Heart left ventricle (tissue), 16 donors: ENCODE data around the gene GAPVD1. TPM values are rescaled to one million over a fixed set of nuclear protein-coding genes. Genes with fewer than 3 reads are reported as not detected.
"Not testable (repeated sequence)": the region's sequence is repeated elsewhere in the genome, so short reads cannot be mapped to it uniquely, and the experiment has no call there.

Source experiments
- ATAC-seq, 4 donors: fragments of 200-7000 bp; cut with Tn5 transposase; one replicate each; pipeline ENCODE4 v1.9.1; 2020 to 2022; ENCODE audit warnings: moderate library complexity in 4 of 4, mild to moderate bottlenecking in 3 of 4, moderate number of reproducible peaks in 1 of 4
- DNase-seq, 5 donors: peaks; one replicate each; pipeline ENCODE4 v3.0.0-alpha.2; 2020
- H3K27ac ChIP-seq, 12 donors: fragments of 200-600 bp; sonication (generic) in 4 of 12; one replicate each; pipeline versions ENCODE4 v1.5.0 to v1.8.0; 2016 to 2022; ENCODE audit warnings: mild to moderate bottlenecking in 2 of 12
- H3K27me3 ChIP-seq, 9 donors: fragments of 200-600 bp; sonication (generic) in 2 of 9; one replicate each; pipeline versions ENCODE4 v1.5.1 to v1.8.0; 2016 to 2022; ENCODE audit warnings: mild to moderate bottlenecking in 3 of 9
- H3K36me3 ChIP-seq, 9 donors: fragments of 200-600 bp; sonication (generic) in 2 of 9; one replicate each; pipeline versions ENCODE4 v1.5.0 to v1.8.0; 2018 to 2022; ENCODE audit warnings: mild to moderate bottlenecking in 2 of 9
- H3K4me1 ChIP-seq, 12 donors: fragments of 200-600 bp; sonication (generic) in 4 of 12; one replicate each; pipeline versions ENCODE4 v1.5.0 to v1.8.0; 2016 to 2022; ENCODE audit warnings: mild to moderate bottlenecking in 3 of 12
- H3K4me3 ChIP-seq, 12 donors: fragments of 200-600 bp; sonication (generic) in 4 of 12; one replicate each; pipeline versions ENCODE4 v1.5.0 to v1.8.0; 2017 to 2022; ENCODE audit warnings: mild to moderate bottlenecking in 9 of 12, moderate library complexity in 4 of 12
- H3K9me3 ChIP-seq, 12 donors: fragments of 200-600 bp; sonication (generic) in 4 of 12; one replicate each; pipeline versions ENCODE4 v1.5.0 to v1.8.0; 2016 to 2022; ENCODE audit warnings: mild to moderate bottlenecking in 1 of 12
- POLR2A ChIP-seq, 2 donors: fragments of 450-650 bp; IDR thresholded peaks; one replicate each; pipeline ENCODE4 v1.6.1; 2017; ENCODE audit warnings: antibody characterized with exemption in 2 of 2, mild to moderate bottlenecking in 2 of 2, moderate library complexity in 2 of 2
- WGBS, 4 donors: extraction: QIAGEN DNeasy Blood & Tissue Kit in 2 of 4; methylation state at CpG; one replicate each; pipeline versions ENCODE4 v1.1.5 to v1.1.7; 2013 to 2018; 5-methylcytosine and 5-hydroxymethylcytosine counted together
- intact Hi-C, 10 donors: fragments of 100-400 bp; cut with DNase I; formaldehyde crosslinking; loops; one replicate each; pipeline versions ENCODE4 v1.11.1 to v1.14.2; 2022
- polyA plus RNA-seq, 2 donors: library from polyadenylated mRNA; stranded (reverse); fragments of 200-250 nt; gene quantifications; one replicate each; pipeline ENCODE4 v1.2.3, GENCODE V29; 2013
- total RNA-seq, 9 donors: library from RNA; depleted of rRNA in 2 of 9; stranded (reverse); fragments of >200 nt in 2 of 9; fragmentation: NEBNext Ultra II Directional in 3 of 9; extraction: Animal tissue kit (Norgen Biotek cat#: 25700) in 3 of 9; gene quantifications; one replicate each; pipeline versions ENCODE4 v1.1.0 to v1.2.4, GENCODE V29; 2016 to 2023
- TF ChIP-seq, protein P1 (sequence below), 12 donors: fragments of 200-600 bp; sonication (generic) in 4 of 12; IDR thresholded peaks; one replicate each; pipeline versions ENCODE4 v1.5.0 to v1.8.0; 2018 to 2022; ENCODE audit warnings: antibody characterized with exemption in 12 of 12, mild to moderate bottlenecking in 5 of 12
- donor health status: ischemic (EF 13 %, LVEDD 7.1; RV severe dilation, severe dysfunction).
- donor health status: healthy with polysubstance abuse.
- donor health status: DM: no; HTN: yes; CAD: no.
- donor health status: DM: no; HTN: no; CAD: no.
- donor health status: ischemic (EF 25% LVEDD 6.9; RV normal size, moderate dysfunction).
- donor health status: ischemic (EF 25% LVEDD 5.7; RV mildly dilated, moderate dysfunction).
- donor health status: healthy.
- donor health status: DM: yes; HTN: yes; CAD: no.
- donor health status: ischemic (EF 35%, LVEDD 5.7; RV mildly dilated, moderate dysfunction).
- donor health status: nonischemic (EF 11% LVEDD 7.7; RV severe dilation, severe dysfunction).
- donor health status: DM: yes; HTN: yes; CAD: no.
- donor health status: PGD.
- donor health status: ischemic (EF 29% LVEDD 5.4; RV normal size, mild dysfunction).
- donor health status: nonischemic (EF 23%, LVEDD 6.1; RV moderate dilation, normal function).

GAPVD1 gene
- total and polyA plus RNA-seq, 11 donors = 7.2 to 45.5 (median 32.4) TPM

DNA sequence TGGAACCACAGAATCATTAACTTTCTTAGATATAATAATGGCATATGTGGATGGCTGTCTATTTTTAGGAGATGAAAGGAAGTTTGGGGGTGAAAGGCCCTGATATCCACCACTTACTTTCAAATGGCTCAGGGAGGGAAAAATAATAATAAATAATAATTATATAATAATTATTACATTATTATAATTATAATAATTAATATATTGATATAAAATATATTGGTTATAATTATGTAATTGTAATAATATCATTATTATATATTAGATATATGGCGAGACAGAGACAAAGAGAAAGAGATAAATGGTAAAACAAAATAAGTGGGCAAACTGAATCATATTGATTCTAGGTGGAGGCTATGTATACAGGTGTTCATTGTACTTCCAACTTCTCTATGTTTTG lies 136.6 kb downstream of the GAPVD1 start:
- WGBS, 4 donors = 90 to 97% (median 95%) methylated on average over 1 of the region's 1 CpG
- no peaks in the 10 kb centered on the region for H3K4me1 ChIP-seq
- H3K27me3 ChIP-seq = no peaks in the 10 kb centered on the region
- H3K27ac ChIP-seq = no peak overlapping the region
- H3K36me3 ChIP-seq = no peaks in the 10 kb centered on the region
- ATAC-seq (no peak), DNase-seq (no peak)
- TF ChIP-seq, protein P1, sequence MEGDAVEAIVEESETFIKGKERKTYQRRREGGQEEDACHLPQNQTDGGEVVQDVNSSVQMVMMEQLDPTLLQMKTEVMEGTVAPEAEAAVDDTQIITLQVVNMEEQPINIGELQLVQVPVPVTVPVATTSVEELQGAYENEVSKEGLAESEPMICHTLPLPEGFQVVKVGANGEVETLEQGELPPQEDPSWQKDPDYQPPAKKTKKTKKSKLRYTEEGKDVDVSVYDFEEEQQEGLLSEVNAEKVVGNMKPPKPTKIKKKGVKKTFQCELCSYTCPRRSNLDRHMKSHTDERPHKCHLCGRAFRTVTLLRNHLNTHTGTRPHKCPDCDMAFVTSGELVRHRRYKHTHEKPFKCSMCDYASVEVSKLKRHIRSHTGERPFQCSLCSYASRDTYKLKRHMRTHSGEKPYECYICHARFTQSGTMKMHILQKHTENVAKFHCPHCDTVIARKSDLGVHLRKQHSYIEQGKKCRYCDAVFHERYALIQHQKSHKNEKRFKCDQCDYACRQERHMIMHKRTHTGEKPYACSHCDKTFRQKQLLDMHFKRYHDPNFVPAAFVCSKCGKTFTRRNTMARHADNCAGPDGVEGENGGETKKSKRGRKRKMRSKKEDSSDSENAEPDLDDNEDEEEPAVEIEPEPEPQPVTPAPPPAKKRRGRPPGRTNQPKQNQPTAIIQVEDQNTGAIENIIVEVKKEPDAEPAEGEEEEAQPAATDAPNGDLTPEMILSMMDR (IDR thresholded peaks at IDR 0.05) = no peak
- TF ChIP-seq POLR2A (IDR thresholded peaks at IDR 0.05) = no peak
- intact Hi-C loops = no loop called here
- no peak overlapping the region for H3K4me3 ChIP-seq
- no peaks in the 10 kb centered on the region for H3K9me3 ChIP-seq

- WGBS, 4 donors = 91 to 95% (median 94%) methylated on average over 12 of the region's 12 CpGs
- intact Hi-C loops = no loop called here
- Histone ChIP-seq H3K36me3 (no peaks in the 10 kb centered on the region), H3K4me1 (no peaks in the 10 kb centered on the region), H3K9me3 (no peaks in the 10 kb centered on the region), H3K27me3 (no peaks in the 10 kb centered on the region), H3K27ac (no peak overlapping the region), H3K4me3 (no peak overlapping the region)
- DNase-seq = peak in 1 of 5 donors; percentile 20
- TF ChIP-seq, protein P1 (IDR thresholded peaks at IDR 0.05) = no peak
- TF ChIP-seq POLR2A (IDR thresholded peaks at IDR 0.05) = no peak
- no peak for ATAC-seq
These were observed 137.5 kb downstream of the GAPVD1 start for GRCh38 chr9:125399165-125399564.

DNA sequence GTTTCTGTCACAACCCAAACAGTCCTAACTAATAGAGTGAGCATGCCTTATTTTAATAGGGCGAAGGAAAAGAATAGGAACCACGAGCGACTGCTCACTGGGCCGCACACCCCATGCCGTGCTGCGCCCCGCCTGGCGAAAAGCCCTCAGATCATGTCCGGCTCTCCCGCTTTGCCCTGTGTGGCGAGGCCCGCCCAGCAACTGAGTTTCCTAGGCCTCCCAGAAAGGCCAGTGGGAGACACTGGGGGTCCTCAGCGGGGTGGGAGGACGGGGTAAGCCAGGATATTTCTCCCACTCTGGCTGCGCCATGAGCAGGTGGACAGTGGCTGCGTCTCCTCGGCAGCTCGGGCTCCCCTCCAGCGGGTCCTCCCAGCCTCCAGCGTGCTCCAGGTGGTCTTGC lies 138.0 kb downstream of the GAPVD1 start:
- DNase-seq (peak in 1 of 5 donors; percentile 48), ATAC-seq (no peak)
- Histone ChIP-seq H3K4me3 (no peak overlapping the region), H3K9me3 (no peaks in the 10 kb centered on the region), H3K27ac (no peak overlapping the region), H3K27me3 (no peaks in the 10 kb centered on the region), H3K36me3 (no peaks in the 10 kb centered on the region), H3K4me1 (no peaks in the 10 kb centered on the region)
- WGBS, 4 donors = 89 to 97% (median 91%) methylated on average over 19 to 20 of the region's 20 CpGs
- no peak for TF ChIP-seq POLR2A (IDR thresholded peaks at IDR 0.05)
- TF ChIP-seq, protein P1 (IDR thresholded peaks at IDR 0.05) = no peak
- intact Hi-C loops = loop anchor here in 6 of 10 donors (10.0 kb wide), 3 partner anchors 65 to 1005 kb away; no protein-coding TSS in a partner anchor

DNA sequence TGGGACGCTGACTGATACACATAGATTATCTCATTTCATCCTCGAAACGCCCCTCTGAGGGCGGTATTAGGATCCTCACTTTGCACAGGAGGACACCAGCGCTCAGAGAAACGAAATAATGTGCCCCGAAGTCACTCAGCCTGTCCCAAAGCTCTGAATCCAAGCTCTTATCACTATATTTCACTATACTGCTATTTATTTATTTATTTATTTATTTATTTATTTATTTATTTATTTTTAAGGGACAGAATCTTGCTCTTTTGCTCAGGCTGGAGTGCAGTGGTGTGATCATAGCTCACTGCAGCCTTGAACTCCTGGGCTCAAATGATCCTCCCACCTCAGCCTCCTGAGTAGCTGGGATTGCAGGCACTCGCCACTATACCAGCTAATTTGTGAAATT lies 138.6 kb downstream of the GAPVD1 start:
- not testable (repeated sequence) for H3K9me3 ChIP-seq, H3K4me3 ChIP-seq, DNase-seq, H3K4me1 ChIP-seq, H3K27ac ChIP-seq, H3K27me3 ChIP-seq, ATAC-seq, H3K36me3 ChIP-seq
- WGBS, 4 donors = 88 to 93% (median 91%) methylated on average over 8 of the region's 8 CpGs
- intact Hi-C loops = loop anchor here in 6 of 10 donors (10.0 kb wide), 3 partner anchors 65 to 1005 kb away; no protein-coding TSS in a partner anchor
